Measurements from ENCODE around the gene SMCHD1.

SMCHD1 gene

DNA sequence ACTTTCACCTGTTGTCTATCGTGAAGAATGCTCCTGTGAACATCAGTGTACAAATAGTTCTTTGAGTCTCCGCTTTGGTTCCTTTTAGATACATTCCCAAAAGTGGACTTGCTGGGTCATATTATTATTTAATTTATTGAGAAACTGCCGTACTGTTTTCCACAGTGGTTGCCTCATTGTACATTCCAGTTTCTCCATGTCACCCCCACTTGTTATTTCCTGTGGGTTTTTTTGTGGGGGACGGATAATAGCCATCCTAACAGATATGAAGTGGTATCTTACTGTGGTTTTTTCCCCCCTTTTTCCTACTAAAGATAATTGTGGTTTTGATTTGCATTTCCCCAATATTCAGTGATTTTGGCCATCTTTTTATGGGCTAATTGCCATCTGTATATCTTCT lies 53.8 kb downstream of the SMCHD1 start:
- no peak overlapping the region for H3K4me3 ChIP-seq (ENCODE audit: low read depth, low read length)
- no CpG with 5 or more reads among the region's 4 CpGs for WGBS (ENCODE audit: extremely low coverage, insufficient coverage, insufficient read length)
- H2BK12ac ChIP-seq (ENCODE audit: low read length), result no peak overlapping the region
- H4K91ac ChIP-seq (ENCODE audit: low read depth, low read length), result no peak overlapping the region
- no peak overlapping the region for H3K4me2 ChIP-seq (ENCODE audit: low read length)
- H4K8ac ChIP-seq (ENCODE audit: low read depth, low read length), result no peak overlapping the region
- no peaks in the 10 kb centered on the region for H3K79me2 ChIP-seq (ENCODE audit: control insufficient read depth, insufficient read depth, low read length, poor library complexity)
- peaks cover 14 to 22% of the 10 kb centered on the region in 2 experiments for H3K36me3 ChIP-seq (ENCODE audit: control insufficient read depth in 1 of 2, insufficient read depth in 2 of 2, low read length in 2 of 2)
- H3K27me3 ChIP-seq (ENCODE audit: insufficient read depth, low read length), result no peaks in the 10 kb centered on the region
- no peak overlapping the region for H2AK5ac ChIP-seq (ENCODE audit: low read length)
- H3K4me1 ChIP-seq (ENCODE audit: control insufficient read depth in 1 of 2, insufficient read depth in 2 of 2, low read length in 2 of 2), result no peaks in the 10 kb centered on the region
- H3K79me1 ChIP-seq (ENCODE audit: low read length), result no peaks in the 10 kb centered on the region
- no peak overlapping the region for H2AFZ ChIP-seq (ENCODE audit: insufficient read depth, low read length, poor library complexity)
- H3K18ac ChIP-seq (ENCODE audit: low read length), result no peak overlapping the region
- H3K9ac ChIP-seq (ENCODE audit: low read length), result no peak overlapping the region
- H4K12ac ChIP-seq (ENCODE audit: low read depth, low read length), result no peak overlapping the region
- H3K23ac ChIP-seq (ENCODE audit: low read length), result no peak overlapping the region
- H3K9me3 ChIP-seq (ENCODE audit: insufficient read depth, low read depth, low read length), result no peaks in the 10 kb centered on the region
- H3K4ac ChIP-seq (ENCODE audit: low read depth, low read length), result no peak overlapping the region
- no peak overlapping the region for H2BK5ac ChIP-seq (ENCODE audit: low read depth, low read length, poor library complexity)
- no peak overlapping the region for H2BK120ac ChIP-seq (ENCODE audit: insufficient read depth, low read length, poor library complexity)
- no peak for DNase-seq
- H3K14ac ChIP-seq (ENCODE audit: low read length), result no peak overlapping the region
- H3K27ac ChIP-seq (ENCODE audit: low read depth, low read length), result no peak overlapping the region

DNA sequence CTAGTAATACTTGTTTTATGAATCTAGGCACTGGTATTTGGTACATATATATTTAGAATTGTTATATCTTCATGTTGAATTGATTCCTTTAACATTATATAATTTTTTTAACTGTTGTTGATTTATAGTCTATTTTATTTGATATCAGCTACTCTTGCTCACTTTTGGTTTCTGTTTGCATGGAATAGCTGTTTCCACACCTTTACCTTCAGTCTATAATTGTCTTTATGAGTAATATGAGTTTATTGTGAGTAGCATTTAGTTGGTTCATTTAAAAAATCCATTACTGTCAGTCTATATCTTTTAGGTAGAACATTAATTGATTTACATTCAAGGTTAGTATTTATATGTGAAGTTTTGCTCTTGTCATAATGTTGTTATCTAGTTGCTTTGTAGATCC lies 58.6 kb downstream of the SMCHD1 start:
- H3K9me3 ChIP-seq (ENCODE audit: insufficient read depth, low read depth, low read length), result no peaks in the 10 kb centered on the region
- no peak overlapping the region for H3K23ac ChIP-seq (ENCODE audit: low read length)
- no peaks in the 10 kb centered on the region for H3K79me1 ChIP-seq (ENCODE audit: low read length)
- DNase-seq, result no peak
- no peak overlapping the region for H4K8ac ChIP-seq (ENCODE audit: low read depth, low read length)
- no peak overlapping the region for H2BK5ac ChIP-seq (ENCODE audit: low read depth, low read length, poor library complexity)
- no peak overlapping the region for H3K4me2 ChIP-seq (ENCODE audit: low read length)
- no peak overlapping the region for H3K27ac ChIP-seq (ENCODE audit: low read depth, low read length)
- no peak overlapping the region for H3K14ac ChIP-seq (ENCODE audit: low read length)
- H2AK5ac ChIP-seq (ENCODE audit: low read length), result no peak overlapping the region
- H2AFZ ChIP-seq (ENCODE audit: insufficient read depth, low read length, poor library complexity), result no peak overlapping the region
- H3K18ac ChIP-seq (ENCODE audit: low read length), result no peak overlapping the region
- H4K91ac ChIP-seq (ENCODE audit: low read depth, low read length), result no peak overlapping the region
- H3K79me2 ChIP-seq (ENCODE audit: control insufficient read depth, insufficient read depth, low read length, poor library complexity), result no peaks in the 10 kb centered on the region
- H2BK12ac ChIP-seq (ENCODE audit: low read length), result no peak overlapping the region
- H3K27me3 ChIP-seq (ENCODE audit: insufficient read depth, low read length), result no peaks in the 10 kb centered on the region
- no peak overlapping the region for H2BK120ac ChIP-seq (ENCODE audit: insufficient read depth, low read length, poor library complexity)
- H3K36me3 ChIP-seq (ENCODE audit: control insufficient read depth in 1 of 2, insufficient read depth in 2 of 2, low read length in 2 of 2), result peaks cover 19 to 28% of the 10 kb centered on the region in 2 experiments
- H3K4ac ChIP-seq (ENCODE audit: low read depth, low read length), result no peak overlapping the region
- H3K9ac ChIP-seq (ENCODE audit: low read length), result no peak overlapping the region
- no peak overlapping the region for H4K12ac ChIP-seq (ENCODE audit: low read depth, low read length)
- no peaks in the 10 kb centered on the region for H3K4me1 ChIP-seq (ENCODE audit: control insufficient read depth in 1 of 2, insufficient read depth in 2 of 2, low read length in 2 of 2)
- H3K4me3 ChIP-seq (ENCODE audit: low read depth, low read length), result no peak overlapping the region

DNA sequence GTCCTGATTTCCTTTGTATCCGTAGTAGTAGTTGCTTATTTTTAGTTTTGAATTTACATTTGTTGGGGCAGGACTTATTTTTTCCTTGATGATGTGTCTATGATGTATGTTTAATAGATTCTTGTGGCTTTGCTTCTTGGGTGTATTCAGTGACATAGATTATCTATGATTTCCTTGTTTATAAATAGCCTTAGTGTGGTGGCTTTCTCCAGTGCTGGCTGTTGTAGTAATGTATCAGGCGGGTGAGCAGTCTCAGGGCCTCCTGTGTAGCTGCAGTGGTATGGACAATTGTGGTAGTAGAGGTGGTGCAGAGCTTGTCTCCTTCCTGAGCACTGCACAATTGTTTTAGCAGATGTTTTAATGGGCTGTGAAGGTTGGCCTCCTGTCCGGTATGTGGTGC lies 60.5 kb downstream of the SMCHD1 start:
- H2BK120ac ChIP-seq (ENCODE audit: insufficient read depth, low read length, poor library complexity), result no peak overlapping the region
- no peak overlapping the region for H3K4me3 ChIP-seq (ENCODE audit: low read depth, low read length)
- no peaks in the 10 kb centered on the region for H3K27me3 ChIP-seq (ENCODE audit: insufficient read depth, low read length)
- no CpG with 5 or more reads among the region's 3 CpGs for WGBS (ENCODE audit: extremely low coverage, insufficient coverage, insufficient read length)
- no peaks in the 10 kb centered on the region for H3K4me1 ChIP-seq (ENCODE audit: control insufficient read depth in 1 of 2, insufficient read depth in 2 of 2, low read length in 2 of 2)
- no peak overlapping the region for H2AFZ ChIP-seq (ENCODE audit: insufficient read depth, low read length, poor library complexity)
- no peak overlapping the region for H2BK12ac ChIP-seq (ENCODE audit: low read length)
- no peak overlapping the region for H3K18ac ChIP-seq (ENCODE audit: low read length)
- H3K36me3 ChIP-seq (ENCODE audit: control insufficient read depth in 1 of 2, insufficient read depth in 2 of 2, low read length in 2 of 2), result peaks cover 22 to 26% of the 10 kb centered on the region in 2 experiments
- H4K91ac ChIP-seq (ENCODE audit: low read depth, low read length), result no peak overlapping the region
- H3K9me3 ChIP-seq (ENCODE audit: insufficient read depth, low read depth, low read length), result no peaks in the 10 kb centered on the region
- H4K8ac ChIP-seq (ENCODE audit: low read depth, low read length), result no peak overlapping the region
- no peak overlapping the region for H2AK5ac ChIP-seq (ENCODE audit: low read length)
- H3K27ac ChIP-seq (ENCODE audit: low read depth, low read length), result no peak overlapping the region
- no peak overlapping the region for H4K12ac ChIP-seq (ENCODE audit: low read depth, low read length)
- no peak overlapping the region for H3K9ac ChIP-seq (ENCODE audit: low read length)
- no peak for DNase-seq
- no peaks in the 10 kb centered on the region for H3K79me1 ChIP-seq (ENCODE audit: low read length)
- H3K23ac ChIP-seq (ENCODE audit: low read length), result no peak overlapping the region
- H3K14ac ChIP-seq (ENCODE audit: low read length), result no peak overlapping the region
- no peak overlapping the region for H3K4me2 ChIP-seq (ENCODE audit: low read length)
- no peak overlapping the region for H2BK5ac ChIP-seq (ENCODE audit: low read depth, low read length, poor library complexity)
- no peaks in the 10 kb centered on the region for H3K79me2 ChIP-seq (ENCODE audit: control insufficient read depth, insufficient read depth, low read length, poor library complexity)
- no peak overlapping the region for H3K4ac ChIP-seq (ENCODE audit: low read depth, low read length)

DNA sequence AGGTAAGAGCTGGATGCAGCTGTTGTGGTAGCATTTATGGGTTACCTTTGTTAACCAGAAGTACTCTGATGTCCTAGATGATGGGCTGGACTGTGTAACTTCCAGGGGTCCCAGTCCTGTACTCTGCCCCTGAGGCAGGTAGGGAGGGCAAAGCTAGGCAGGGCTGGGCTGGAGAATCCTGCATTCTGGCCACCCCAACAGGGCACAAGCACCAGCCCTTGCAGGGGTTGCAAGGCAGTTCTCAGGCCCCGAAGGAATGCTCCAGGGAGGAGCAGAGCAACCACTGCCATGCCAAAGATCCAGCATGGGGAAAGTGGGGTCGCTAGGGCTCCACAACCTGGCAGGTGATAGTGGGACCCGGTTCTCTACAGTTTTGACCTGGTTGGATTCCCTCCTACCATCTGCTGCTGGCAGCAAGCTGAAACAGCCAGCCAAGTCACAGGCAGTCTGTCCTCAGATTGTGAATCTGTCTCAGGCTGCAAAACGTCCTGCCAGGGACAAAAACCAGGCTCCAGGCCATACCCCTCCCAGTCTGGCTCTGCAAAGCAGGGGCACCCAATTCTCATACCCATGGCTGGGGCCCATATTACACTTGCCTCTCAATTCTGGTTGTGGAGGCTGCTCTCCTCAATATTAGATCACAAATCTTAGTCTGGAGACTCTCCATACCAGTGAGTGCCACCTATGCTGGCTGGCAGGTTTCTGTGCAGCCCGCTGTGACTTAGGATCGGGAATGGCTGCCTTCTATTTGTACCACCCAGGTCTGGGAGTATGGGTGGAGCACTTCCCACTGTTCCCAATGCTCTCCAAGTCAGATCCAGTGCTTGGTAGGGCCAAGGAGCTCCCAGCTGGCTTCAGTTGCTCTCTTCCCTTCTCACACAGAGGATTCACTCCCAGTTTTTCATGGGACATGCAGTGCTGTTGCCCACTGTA lies 61.1 kb downstream of the SMCHD1 start:
- H2BK5ac ChIP-seq (ENCODE audit: low read depth, low read length, poor library complexity), result no peak overlapping the region
- H3K27ac ChIP-seq (ENCODE audit: low read depth, low read length), result no peak overlapping the region
- H2AK5ac ChIP-seq (ENCODE audit: low read length), result no peak overlapping the region
- no peak overlapping the region for H4K91ac ChIP-seq (ENCODE audit: low read depth, low read length)
- H3K79me2 ChIP-seq (ENCODE audit: control insufficient read depth, insufficient read depth, low read length, poor library complexity), result no peaks in the 10 kb centered on the region
- no peak overlapping the region for H3K4ac ChIP-seq (ENCODE audit: low read depth, low read length)
- no peak overlapping the region for H4K8ac ChIP-seq (ENCODE audit: low read depth, low read length)
- H3K79me1 ChIP-seq (ENCODE audit: low read length), result no peaks in the 10 kb centered on the region
- no peak overlapping the region for H3K9ac ChIP-seq (ENCODE audit: low read length)
- no peak overlapping the region for H3K23ac ChIP-seq (ENCODE audit: low read length)
- peaks cover 21 to 22% of the 10 kb centered on the region in 2 experiments for H3K36me3 ChIP-seq (ENCODE audit: control insufficient read depth in 1 of 2, insufficient read depth in 2 of 2, low read length in 2 of 2)
- H2BK120ac ChIP-seq (ENCODE audit: insufficient read depth, low read length, poor library complexity), result no peak overlapping the region
- H3K14ac ChIP-seq (ENCODE audit: low read length), result no peak overlapping the region
- H2AFZ ChIP-seq (ENCODE audit: insufficient read depth, low read length, poor library complexity), result no peak overlapping the region
- no peak for DNase-seq
- H3K4me2 ChIP-seq (ENCODE audit: low read length), result no peak overlapping the region
- no peaks in the 10 kb centered on the region for H3K9me3 ChIP-seq (ENCODE audit: insufficient read depth, low read depth, low read length)
- no peak overlapping the region for H3K18ac ChIP-seq (ENCODE audit: low read length)
- no CpG with 5 or more reads among the region's 6 CpGs for WGBS (ENCODE audit: extremely low coverage, insufficient coverage, insufficient read length)
- no peaks in the 10 kb centered on the region for H3K4me1 ChIP-seq (ENCODE audit: control insufficient read depth in 1 of 2, insufficient read depth in 2 of 2, low read length in 2 of 2)
- H3K27me3 ChIP-seq (ENCODE audit: insufficient read depth, low read length), result no peaks in the 10 kb centered on the region
- no peak overlapping the region for H2BK12ac ChIP-seq (ENCODE audit: low read length)
- no peak overlapping the region for H4K12ac ChIP-seq (ENCODE audit: low read depth, low read length)
- H3K4me3 ChIP-seq (ENCODE audit: low read depth, low read length), result no peak overlapping the region

Data from trophoblast cell (in vitro differentiated cells and primary cell).